AG09309 (cell line): ENCODE data around the gene TAS2R46.

ENCODE experiments used
- DNase-seq: peaks from one replicate; pipeline ENCODE4 v3.0.0-alpha.2; 2010; ENCODE audit warnings: low read depth
- H3K4me3 ChIP-seq: 2 replicates; pipeline ENCODE4 v1.5.1; 2011; ENCODE audit warnings: mild to moderate bottlenecking, low read depth, low read length, moderate library complexity; ENCODE audit not compliant: control insufficient read depth
- CTCF ChIP-seq: IDR thresholded peaks from 2 replicates; pipeline ENCODE4 v1.5.1; 2011; ENCODE audit warnings: mild to moderate bottlenecking, low read depth, low read length, inconsistent platforms; ENCODE audit not compliant: insufficient read depth, control insufficient read depth; ENCODE audit errors: missing control alignments

TAS2R46 gene

GRCh38 chr12:11085419-11085818 lies 23.3 kb upstream of the TAS2R46 start:
- no peak overlapping the region for H3K4me3 ChIP-seq
- DNase-seq = no peak
- no peak for TF ChIP-seq CTCF

- H3K4me3 ChIP-seq = no peak overlapping the region
- TF ChIP-seq CTCF = no peak
- DNase-seq = no peak
Observed at GRCh38 chr12:11081987-11082386, 19.9 kb upstream of the TAS2R46 start.

- TF ChIP-seq CTCF = no peak
- no peak for DNase-seq
- H3K4me3 ChIP-seq = no peak overlapping the region
Observed at GRCh38 chr12:11078246-11078645, 16.2 kb upstream of the TAS2R46 start.

- no peak for TF ChIP-seq CTCF
- no peak overlapping the region for H3K4me3 ChIP-seq
- DNase-seq = no peak
Observed at GRCh38 chr12:11075642-11076041, 13.5 kb upstream of the TAS2R46 start.

GRCh38 chr12:11071414-11071813 lies 9.3 kb upstream of the TAS2R46 start:
- no peak for TF ChIP-seq CTCF
- H3K4me3 ChIP-seq = no peak overlapping the region
- no peak for DNase-seq

GRCh38 chr12:11070999-11071398 lies 8.9 kb upstream of the TAS2R46 start:
- DNase-seq = no peak
- TF ChIP-seq CTCF = no peak
- H3K4me3 ChIP-seq = no peak overlapping the region

- TF ChIP-seq CTCF = no peak
- no peak overlapping the region for H3K4me3 ChIP-seq
- no peak for DNase-seq
Observed at GRCh38 chr12:11069854-11070365, 7.8 kb upstream of the TAS2R46 start.
